Neural cell (in vitro differentiated cells): ENCODE data around the gene DCUN1D2. TPM values are rescaled to one million over a fixed set of nuclear protein-coding genes. Genes with fewer than 3 reads are reported as not detected.

Experiments used
- H2AFZ ChIP-seq: fragments of 200-600, 300-800 bp; sonication (generic), shearing (Covaris generic); 2 replicates; pipeline ENCODE4 v1.6.0; 2014; ENCODE audit warnings: low read depth, mild to moderate bottlenecking, antibody characterized with exemption, low read length, moderate library complexity
- H3F3A ChIP-seq: fragments of 200-600 bp; shearing (Covaris generic); 2 replicates; pipeline ENCODE4 v1.6.1; 2016; ENCODE audit warnings: mild to moderate bottlenecking, moderate library complexity, mixed read lengths, antibody characterized with exemption, low read length; ENCODE audit not compliant: insufficient read depth, poor library complexity, severe bottlenecking
- H3K27ac ChIP-seq: fragments of 200-600, 300-800 bp; sonication (generic), shearing (Covaris generic); 2 replicates; pipeline ENCODE4 v1.5.1; 2014; ENCODE audit warnings: mild to moderate bottlenecking, low read length, moderate library complexity
- H3K27me3 ChIP-seq: fragments of 300-800, 200-600 bp; sonication (generic), shearing (Covaris generic); 2 replicates; pipeline ENCODE4 v1.6.0; 2014; ENCODE audit warnings: mild to moderate bottlenecking, low read depth, low read length, moderate library complexity; ENCODE audit not compliant: insufficient read depth
- H3K36me3 ChIP-seq: fragments of 300-800, 200-600 bp; sonication (generic), shearing (Covaris generic); 2 replicates; pipeline ENCODE4 v1.5.1; 2014; ENCODE audit warnings: mild to moderate bottlenecking, antibody characterized with exemption, low read length, moderate library complexity; ENCODE audit not compliant: insufficient read depth
- H3K4me2 ChIP-seq: fragments of 300-800, 200-600 bp; sonication (generic), shearing (Covaris generic); 2 replicates; pipeline ENCODE4 v1.6.0; 2014; ENCODE audit warnings: mild to moderate bottlenecking, low read length
- H3K4me3 ChIP-seq: fragments of 300-800, 200-600 bp; sonication (generic), shearing (Covaris generic); 2 replicates; pipeline ENCODE4 v1.5.1; 2014; ENCODE audit warnings: mild to moderate bottlenecking, low read length, moderate library complexity
- H3K79me2 ChIP-seq: fragments of 200-600 bp; shearing (Covaris generic); replicated peaks from 2 replicates; pipeline ENCODE4 v1.6.0; 2014; ENCODE audit warnings: mild to moderate bottlenecking, low read length, moderate library complexity; ENCODE audit not compliant: insufficient read depth
- H3K9ac ChIP-seq: fragments of 300-800, 200-600 bp; sonication (generic), shearing (Covaris generic); 2 replicates; pipeline ENCODE4 v1.6.1; 2016; ENCODE audit warnings: mild to moderate bottlenecking, low read length, mixed read lengths
- H3K9me2 ChIP-seq: fragments of 200-600 bp; shearing (Covaris generic); 2 replicates; pipeline ENCODE4 v1.6.1; 2016; ENCODE audit warnings: mild to moderate bottlenecking, low read length, mixed read lengths; ENCODE audit not compliant: insufficient read depth
- H3K9me3 ChIP-seq: fragments of 200-600, 300-800 bp; sonication (generic), shearing (Covaris generic); 2 replicates; pipeline ENCODE4 v1.6.1; 2016; ENCODE audit warnings: mild to moderate bottlenecking, mixed run types, low read length, moderate library complexity, mixed read lengths
- H4K20me1 ChIP-seq: fragments of 200-600 bp; shearing (Covaris generic); 2 replicates; pipeline ENCODE4 v1.6.1; 2016; ENCODE audit warnings: mild to moderate bottlenecking, mixed run types; ENCODE audit not compliant: insufficient read depth
- EP300 ChIP-seq: fragments of 450-650 bp; conservative IDR thresholded peaks from 2 replicates; pipeline ENCODE4 v1.6.1; 2014; ENCODE audit warnings: antibody characterized with exemption, mild to moderate bottlenecking, moderate library complexity; ENCODE audit not compliant: poor library complexity, severe bottlenecking
- EZH2 ChIP-seq: fragments of 200-600, 300-800 bp; shearing (Covaris generic), sonication (generic); IDR thresholded peaks from 2 replicates; pipeline ENCODE4 v1.6.1; 2014; ENCODE audit warnings: antibody characterized with exemption, low read length, borderline replicate concordance, mild to moderate bottlenecking; ENCODE audit not compliant: insufficient read depth, poor library complexity, severe bottlenecking
- MXI1 ChIP-seq: fragments of 450-650 bp; conservative IDR thresholded peaks from 2 replicates; pipeline ENCODE4 v1.6.1; 2014; ENCODE audit warnings: antibody characterized with exemption, mild to moderate bottlenecking; ENCODE audit not compliant: poor library complexity, severe bottlenecking
- POLR2AphosphoS5 ChIP-seq: IDR thresholded peaks from 2 replicates; pipeline ENCODE4 v1.6.1; 2012
- RAD21 ChIP-seq: fragments of 450-650 bp; conservative IDR thresholded peaks from 2 replicates; pipeline ENCODE4 v1.6.1; 2014; ENCODE audit warnings: antibody characterized with exemption, mild to moderate bottlenecking, moderate library complexity
- SMC3 ChIP-seq: fragments of 450-650 bp; conservative IDR thresholded peaks from 2 replicates; pipeline ENCODE4 v1.6.1; 2014; ENCODE audit warnings: antibody characterized with exemption, mild to moderate bottlenecking, moderate library complexity; ENCODE audit not compliant: poor library complexity
- TAF1 ChIP-seq: IDR thresholded peaks from 2 replicates; pipeline ENCODE4 v1.6.1; 2012; ENCODE audit warnings: low read depth
- polyA plus RNA-seq: library from polyadenylated mRNA; depleted of rRNA; stranded (reverse); fragments of >200 nt; gene quantifications from 2 replicates; pipeline ENCODE4 v1.2.3, GENCODE V29; 2014
- TF ChIP-seq, protein P1 (sequence below): IDR thresholded peaks from 2 replicates; pipeline ENCODE4 v1.6.1; 2012; ENCODE audit warnings: borderline replicate concordance
- TF ChIP-seq, protein P2 (sequence below): fragments of 450-650 bp; IDR thresholded peaks from 2 replicates; pipeline ENCODE4 v1.5.1; 2014; ENCODE audit warnings: antibody characterized with exemption, mild to moderate bottlenecking, moderate library complexity; ENCODE audit not compliant: poor library complexity, severe bottlenecking

The DCUN1D2 gene
- polyA plus RNA-seq, 1 donor from 2014 or later = 55.9 TPM

GRCh38 chr13:113502686-113503085 is 12.2 kb upstream of the DCUN1D2 start:
- Histone ChIP-seq H3K4me2 (no peak overlapping the region), H3F3A (no peaks in the 10 kb centered on the region), H3K27ac (no peak overlapping the region), H2AFZ (no peak overlapping the region), H3K9me3 (no peaks in the 10 kb centered on the region), H3K27me3 (no peaks in the 10 kb centered on the region), H4K20me1 (no peaks in the 10 kb centered on the region), H3K9me2 (no peaks in the 10 kb centered on the region), H3K79me2 (no peaks in the 10 kb centered on the region), H3K9ac (no peak overlapping the region), H3K4me3 (no peak overlapping the region), H3K36me3 (peaks cover 8% of the 10 kb centered on the region)
- no peak for TF ChIP-seq POLR2AphosphoS5
- TF ChIP-seq TAF1 = no peak
- no peak for TF ChIP-seq EP300
- TF ChIP-seq, protein P1, sequence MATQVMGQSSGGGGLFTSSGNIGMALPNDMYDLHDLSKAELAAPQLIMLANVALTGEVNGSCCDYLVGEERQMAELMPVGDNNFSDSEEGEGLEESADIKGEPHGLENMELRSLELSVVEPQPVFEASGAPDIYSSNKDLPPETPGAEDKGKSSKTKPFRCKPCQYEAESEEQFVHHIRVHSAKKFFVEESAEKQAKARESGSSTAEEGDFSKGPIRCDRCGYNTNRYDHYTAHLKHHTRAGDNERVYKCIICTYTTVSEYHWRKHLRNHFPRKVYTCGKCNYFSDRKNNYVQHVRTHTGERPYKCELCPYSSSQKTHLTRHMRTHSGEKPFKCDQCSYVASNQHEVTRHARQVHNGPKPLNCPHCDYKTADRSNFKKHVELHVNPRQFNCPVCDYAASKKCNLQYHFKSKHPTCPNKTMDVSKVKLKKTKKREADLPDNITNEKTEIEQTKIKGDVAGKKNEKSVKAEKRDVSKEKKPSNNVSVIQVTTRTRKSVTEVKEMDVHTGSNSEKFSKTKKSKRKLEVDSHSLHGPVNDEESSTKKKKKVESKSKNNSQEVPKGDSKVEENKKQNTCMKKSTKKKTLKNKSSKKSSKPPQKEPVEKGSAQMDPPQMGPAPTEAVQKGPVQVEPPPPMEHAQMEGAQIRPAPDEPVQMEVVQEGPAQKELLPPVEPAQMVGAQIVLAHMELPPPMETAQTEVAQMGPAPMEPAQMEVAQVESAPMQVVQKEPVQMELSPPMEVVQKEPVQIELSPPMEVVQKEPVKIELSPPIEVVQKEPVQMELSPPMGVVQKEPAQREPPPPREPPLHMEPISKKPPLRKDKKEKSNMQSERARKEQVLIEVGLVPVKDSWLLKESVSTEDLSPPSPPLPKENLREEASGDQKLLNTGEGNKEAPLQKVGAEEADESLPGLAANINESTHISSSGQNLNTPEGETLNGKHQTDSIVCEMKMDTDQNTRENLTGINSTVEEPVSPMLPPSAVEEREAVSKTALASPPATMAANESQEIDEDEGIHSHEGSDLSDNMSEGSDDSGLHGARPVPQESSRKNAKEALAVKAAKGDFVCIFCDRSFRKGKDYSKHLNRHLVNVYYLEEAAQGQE = no peak
- TF ChIP-seq MXI1 = no peak
- TF ChIP-seq EZH2 = no peak
- TF ChIP-seq, protein P2, sequence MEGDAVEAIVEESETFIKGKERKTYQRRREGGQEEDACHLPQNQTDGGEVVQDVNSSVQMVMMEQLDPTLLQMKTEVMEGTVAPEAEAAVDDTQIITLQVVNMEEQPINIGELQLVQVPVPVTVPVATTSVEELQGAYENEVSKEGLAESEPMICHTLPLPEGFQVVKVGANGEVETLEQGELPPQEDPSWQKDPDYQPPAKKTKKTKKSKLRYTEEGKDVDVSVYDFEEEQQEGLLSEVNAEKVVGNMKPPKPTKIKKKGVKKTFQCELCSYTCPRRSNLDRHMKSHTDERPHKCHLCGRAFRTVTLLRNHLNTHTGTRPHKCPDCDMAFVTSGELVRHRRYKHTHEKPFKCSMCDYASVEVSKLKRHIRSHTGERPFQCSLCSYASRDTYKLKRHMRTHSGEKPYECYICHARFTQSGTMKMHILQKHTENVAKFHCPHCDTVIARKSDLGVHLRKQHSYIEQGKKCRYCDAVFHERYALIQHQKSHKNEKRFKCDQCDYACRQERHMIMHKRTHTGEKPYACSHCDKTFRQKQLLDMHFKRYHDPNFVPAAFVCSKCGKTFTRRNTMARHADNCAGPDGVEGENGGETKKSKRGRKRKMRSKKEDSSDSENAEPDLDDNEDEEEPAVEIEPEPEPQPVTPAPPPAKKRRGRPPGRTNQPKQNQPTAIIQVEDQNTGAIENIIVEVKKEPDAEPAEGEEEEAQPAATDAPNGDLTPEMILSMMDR = no peak
- no peak for TF ChIP-seq SMC3
- TF ChIP-seq RAD21 = no peak

GRCh38 chr13:113500530-113501265 is 10.2 kb upstream of the DCUN1D2 start:
- Histone ChIP-seq H3K4me2 (no peak overlapping the region), H3K36me3 (peaks cover 8% of the 10 kb centered on the region), H3K9me2 (no peaks in the 10 kb centered on the region), H3K9ac (no peak overlapping the region), H3F3A (no peaks in the 10 kb centered on the region), H3K79me2 (peaks cover 5% of the 10 kb centered on the region), H4K20me1 (no peaks in the 10 kb centered on the region), H3K27me3 (no peaks in the 10 kb centered on the region), H3K27ac (no peak overlapping the region), H2AFZ (no peak overlapping the region), H3K4me3 (no peak overlapping the region), H3K9me3 (no peaks in the 10 kb centered on the region)
- TF ChIP-seq EP300 (no peak), SMC3 (no peak), EZH2 (no peak), TAF1 (no peak), POLR2AphosphoS5 (no peak), RAD21 (no peak), MXI1 (no peak)
- TF ChIP-seq, protein P2 = no peak
- TF ChIP-seq, protein P1 = no peak
